Keratinocyte (primary cell): Measurements from ENCODE around the gene CFAP77. TPM values are rescaled to one million over a fixed set of nuclear protein-coding genes. Genes with fewer than 3 reads are reported as not detected.

Experiments
- DNase-seq: peaks from one replicate; pipeline ENCODE4 v3.0.0-alpha.2; 2011; ENCODE audit warnings: low read depth, missing footprints, low spot score
- FAIRE-seq: peaks from 2 replicates; lab custom pipeline; 2011; peaks lifted over from hg19 to GRCh38; lab: Jason Lieb, UNC
- H2AFZ ChIP-seq: 2 replicates; pipeline ENCODE4 v1.6.0; 2012; ENCODE audit warnings: low read length, control low read depth, inconsistent platforms; ENCODE audit not compliant: control insufficient read depth
- H3K27ac ChIP-seq: 2 replicates; pipeline ENCODE4 v1.5.1; 2011; ENCODE audit warnings: low read length; ENCODE audit not compliant: control insufficient read depth, insufficient read depth
- H3K27me3 ChIP-seq: 3 replicates; pipeline ENCODE4 v1.6.0; 2011; ENCODE audit warnings: low read length; ENCODE audit not compliant: control insufficient read depth, insufficient read depth; ENCODE audit errors: extremely low read depth
- H3K36me3 ChIP-seq, 2 experiments: 2 replicates in 1 of 2; 3 replicates in 1 of 2; pipeline ENCODE4 v1.5.1; 2011; ENCODE audit warnings: low read length in 2 of 2, mild to moderate bottlenecking in 1 of 2; ENCODE audit not compliant: control insufficient read depth in 2 of 2, insufficient read depth in 2 of 2; ENCODE audit errors: extremely low read depth in 1 of 2
- H3K4me1 ChIP-seq: 3 replicates; pipeline ENCODE4 v1.5.1; 2011; ENCODE audit warnings: low read length; ENCODE audit not compliant: control insufficient read depth, insufficient read depth; ENCODE audit errors: extremely low read depth
- H3K4me2 ChIP-seq: 3 replicates; pipeline ENCODE4 v1.6.0; 2011; ENCODE audit warnings: low read depth, low read length; ENCODE audit not compliant: control insufficient read depth, insufficient read depth; ENCODE audit errors: extremely low read depth
- H3K4me3 ChIP-seq, 3 experiments: fragments of 200-600 bp in 1 of 3; sonication (generic) in 1 of 3; 2 replicates in 2 of 3; 3 replicates in 1 of 3; pipeline ENCODE4 v1.5.1; 2011 to 2016; ENCODE audit warnings: low read length in 3 of 3, mild to moderate bottlenecking in 3 of 3, control low read depth in 2 of 3, inconsistent platforms in 1 of 3, low read depth in 1 of 3, mixed read lengths in 1 of 3, mixed run types in 1 of 3, moderate library complexity in 1 of 3; ENCODE audit not compliant: control insufficient read depth in 2 of 3, insufficient read depth in 2 of 3; ENCODE audit errors: extremely low read depth in 1 of 3
- H3K79me2 ChIP-seq: 2 replicates; pipeline ENCODE4 v1.6.0; 2012; ENCODE audit warnings: low read length; ENCODE audit not compliant: control insufficient read depth, insufficient read depth
- H3K9ac ChIP-seq: 3 replicates; pipeline ENCODE4 v1.6.0; 2011; ENCODE audit warnings: low read length; ENCODE audit not compliant: control insufficient read depth, insufficient read depth; ENCODE audit errors: extremely low read depth
- H3K9me1 ChIP-seq: 3 replicates; pipeline ENCODE4 v1.6.0; 2011; ENCODE audit warnings: low read length; ENCODE audit not compliant: control insufficient read depth, insufficient read depth; ENCODE audit errors: extremely low read depth
- H3K9me3 ChIP-seq: 2 replicates; pipeline ENCODE4 v1.5.1; 2012; ENCODE audit warnings: low read depth, low read length; ENCODE audit not compliant: control insufficient read depth
- H4K20me1 ChIP-seq: 3 replicates; pipeline ENCODE4 v1.6.0; 2011; ENCODE audit warnings: low read length; ENCODE audit not compliant: control insufficient read depth, insufficient read depth; ENCODE audit errors: extremely low read depth
- CTCF ChIP-seq, 3 experiments: IDR thresholded peaks in 1 of 3; conservative IDR thresholded peaks in 1 of 3; optimal IDR thresholded peaks in 1 of 3; 2 replicates in 2 of 3; 3 replicates in 1 of 3; pipeline versions ENCODE3 to v1.5.1; 2011; ENCODE audit warnings: low read length in 3 of 3, mild to moderate bottlenecking in 3 of 3, moderate library complexity in 2 of 3, control low read depth in 1 of 3, inconsistent platforms in 1 of 3; ENCODE audit not compliant: insufficient read depth in 2 of 3; ENCODE audit errors: extremely low read depth in 1 of 3
- EZH2 ChIP-seq: IDR thresholded peaks from one replicate; pipeline ENCODE4 v1.6.1; 2012; ENCODE audit warnings: inconsistent platforms, mild to moderate bottlenecking, low read length, moderate library complexity
- dilution Hi-C: fragments of 300-500 bp; cut with MboI; formaldehyde crosslinking; loops from one replicate; pipeline ENCODE4 v1.7.0; 2020; ENCODE audit warnings: low sequenced_read_pairs; ENCODE audit not compliant: extremely low pct_ligation_motif_present
- polyA plus RNA-seq, 5 experiments: library from polyadenylated mRNA; depleted of rRNA in 3 of 5; stranded (reverse) in 3 of 5; stranded (forward) in 1 of 5; unstranded in 1 of 5; fragments of >200 nt; gene quantifications; 1 replicate in 1 of 5; 2 replicates in 3 of 5; 3 replicates in 1 of 5; pipeline versions ENCODE4 v1.2.1 to v1.2.3, GENCODE V29; 2011 to 2012; ENCODE audit warnings: missing spikeins in 2 of 5, low read depth in 1 of 5, low replicate concordance in 1 of 5

The CFAP77 gene
- polyA plus RNA-seq, 1 donor (not counting 4 experiments of a cell fraction or from before 2014, with no cell fraction given) = not detected

GRCh38 chr9:132559711-132560110 is 149.7 kb downstream of the CFAP77 start:
- Histone ChIP-seq H3K36me3 (no peaks in the 10 kb centered on the region), H3K4me1 (no peaks in the 10 kb centered on the region), H3K9ac (no peak overlapping the region), H2AFZ (no peak overlapping the region), H3K9me1 (no peaks in the 10 kb centered on the region), H3K4me2 (no peak overlapping the region), H3K4me3 (no peak overlapping the region), H3K27me3 (peaks cover 54% of the 10 kb centered on the region), H4K20me1 (no peaks in the 10 kb centered on the region), H3K79me2 (no peaks in the 10 kb centered on the region), H3K9me3 (no peaks in the 10 kb centered on the region), H3K27ac (no peak overlapping the region)
- DNase-seq (no peak), FAIRE-seq (no peak)
- TF ChIP-seq CTCF (optimal IDR thresholded peaks at IDR 0.05 in 1 of 3, IDR thresholded peaks at IDR 0.05 in 1 of 3, conservative IDR thresholded peaks at IDR 0.05 in 1 of 3; ENCODE audit: extremely low read depth in 1 of 3, insufficient read depth in 2 of 3, low read length in 3 of 3) = no peak
- no peak for TF ChIP-seq EZH2
- dilution Hi-C loops = no loop called here

GRCh38 chr9:132560616-132561202 is 150.7 kb downstream of the CFAP77 start:
- no peaks in the 10 kb centered on the region for H3K4me1 ChIP-seq
- peaks cover 53% of the 10 kb centered on the region for H3K27me3 ChIP-seq
- no peaks in the 10 kb centered on the region for H3K9me1 ChIP-seq
- H4K20me1 ChIP-seq = no peaks in the 10 kb centered on the region
- H3K4me3 ChIP-seq = no peak overlapping the region
- no peak for FAIRE-seq
- H2AFZ ChIP-seq = no peak overlapping the region
- TF ChIP-seq EZH2 = no peak
- no peak for TF ChIP-seq CTCF (optimal IDR thresholded peaks at IDR 0.05 in 1 of 3, IDR thresholded peaks at IDR 0.05 in 1 of 3, conservative IDR thresholded peaks at IDR 0.05 in 1 of 3; ENCODE audit: extremely low read depth in 1 of 3, insufficient read depth in 2 of 3, low read length in 3 of 3)
- no peaks in the 10 kb centered on the region for H3K36me3 ChIP-seq
- H3K79me2 ChIP-seq = no peaks in the 10 kb centered on the region
- H3K27ac ChIP-seq = no peak overlapping the region
- H3K9me3 ChIP-seq = no peaks in the 10 kb centered on the region
- H3K4me2 ChIP-seq = no peak overlapping the region
- no peak overlapping the region for H3K9ac ChIP-seq
- dilution Hi-C loops = no loop called here
- no peak for DNase-seq
